ENCODE measurements around the gene WDR81. TPM values are rescaled to one million over a fixed set of nuclear protein-coding genes. Genes with fewer than 3 reads are reported as not detected.
A peak's percentile ranks its signal among the peaks of the same experiment; 100 is the strongest.
"Not testable (repeated sequence)": the region's sequence is repeated elsewhere in the genome, so short reads cannot be mapped to it uniquely, and the experiment has no call there.

The WDR81 gene
- total and polyA plus RNA-seq, 2 experiments from 2014 or later, result 3.5 to 14.5 TPM

DNA sequence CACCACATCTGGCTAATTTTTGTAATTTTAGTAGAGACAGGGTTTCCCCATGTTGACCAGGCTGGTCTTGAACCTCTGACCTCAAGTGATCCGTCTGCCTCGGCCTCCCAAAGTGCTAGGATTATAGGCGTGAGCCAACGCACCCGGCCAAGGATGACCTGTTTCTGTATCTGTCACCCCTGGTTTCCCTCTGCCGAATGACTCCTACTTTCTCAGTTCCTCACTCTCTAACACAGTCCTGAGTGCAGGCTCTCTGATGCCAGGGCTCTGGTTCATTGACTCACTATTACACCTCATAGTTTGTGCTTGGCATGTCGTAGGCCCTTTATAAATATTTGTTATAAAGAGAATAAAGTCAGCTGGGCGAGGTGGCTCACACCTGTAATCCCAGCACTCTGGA is 29.1 kb upstream of the WDR81 start:
- H3K79me2 ChIP-seq (replicated peaks; ENCODE audit: insufficient read depth), result no peaks in the 10 kb centered on the region
- no peaks in the 10 kb centered on the region for H3K4me1 ChIP-seq (ENCODE audit: insufficient read depth)
- TF ChIP-seq NANOG (IDR thresholded peaks at IDR 0.05; ENCODE audit: borderline replicate concordance) (no peak), STAT1 (IDR thresholded peaks at IDR 0.05; ENCODE audit: unreplicated experiment) (no peak), ZNF462 (CRISPR knock-in tag; IDR thresholded peaks at IDR 0.05) (no peak)
- H2AFZ ChIP-seq, result no peak overlapping the region
- no peaks in the 10 kb centered on the region; the same call in 2 of the 3 replicates for H3K4me1 Mint-ChIP-seq
- H3K4me2 ChIP-seq, result no peak overlapping the region
- peaks cover 25% of the 10 kb centered on the region for H3K9me3 Mint-ChIP-seq
- no peaks in the 10 kb centered on the region for H3F3A ChIP-seq (replicated peaks; ENCODE audit: low read depth)
- DNase-seq (ENCODE audit: low spot score) (no peak), ATAC-seq (no peak)
- no peak overlapping the region for H3K4me3 ChIP-seq
- no peaks in the 10 kb centered on the region for H3K27me3 ChIP-seq (ENCODE audit: insufficient read depth)
- peaks cover 12% of the 10 kb centered on the region for H3K36me3 Mint-ChIP-seq (ENCODE audit: low read depth)
- H3K27me3 Mint-ChIP-seq (ENCODE audit: insufficient read depth, low read depth, poor library complexity), result peaks cover 13% of the 10 kb centered on the region
- no peaks in the 10 kb centered on the region for H3K36me3 ChIP-seq (ENCODE audit: insufficient read depth)
- H3K27ac Mint-ChIP-seq, result no peak overlapping the region
- H3K27ac ChIP-seq (ENCODE audit: low read depth), result no peak overlapping the region
- H3K9me2 ChIP-seq (ENCODE audit: insufficient read depth), result no peaks in the 10 kb centered on the region; the same call in 1 of the 2 replicates
- no peak overlapping the region for H3K4me3 Mint-ChIP-seq
- no peaks in the 10 kb centered on the region for H4K20me1 ChIP-seq (replicated peaks; ENCODE audit: insufficient read depth)

GRCh38 chr17:1697681-1698080 is 26.8 kb upstream of the WDR81 start:
- DNase-seq (ENCODE audit: low spot score) (no peak), ATAC-seq (no peak)
- H3K36me3 ChIP-seq (ENCODE audit: insufficient read depth), result no peaks in the 10 kb centered on the region
- no peaks in the 10 kb centered on the region for H3K4me1 Mint-ChIP-seq
- H3K9me2 ChIP-seq (ENCODE audit: insufficient read depth), result no peaks in the 10 kb centered on the region; the same call in 1 of the 2 replicates
- no peaks in the 10 kb centered on the region for H3K27me3 ChIP-seq (ENCODE audit: insufficient read depth)
- H3K4me3 ChIP-seq, result no peak overlapping the region
- no peak overlapping the region for H3K4me3 Mint-ChIP-seq
- H3K27me3 Mint-ChIP-seq (ENCODE audit: insufficient read depth, low read depth, poor library complexity), result peaks cover 10% of the 10 kb centered on the region
- peaks cover 1% of the 10 kb centered on the region; the same call in 1 of the 3 replicates for H3K36me3 Mint-ChIP-seq (ENCODE audit: low read depth)
- TF ChIP-seq, protein P1, sequence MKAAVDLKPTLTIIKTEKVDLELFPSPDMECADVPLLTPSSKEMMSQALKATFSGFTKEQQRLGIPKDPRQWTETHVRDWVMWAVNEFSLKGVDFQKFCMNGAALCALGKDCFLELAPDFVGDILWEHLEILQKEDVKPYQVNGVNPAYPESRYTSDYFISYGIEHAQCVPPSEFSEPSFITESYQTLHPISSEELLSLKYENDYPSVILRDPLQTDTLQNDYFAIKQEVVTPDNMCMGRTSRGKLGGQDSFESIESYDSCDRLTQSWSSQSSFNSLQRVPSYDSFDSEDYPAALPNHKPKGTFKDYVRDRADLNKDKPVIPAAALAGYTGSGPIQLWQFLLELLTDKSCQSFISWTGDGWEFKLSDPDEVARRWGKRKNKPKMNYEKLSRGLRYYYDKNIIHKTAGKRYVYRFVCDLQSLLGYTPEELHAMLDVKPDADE (IDR thresholded peaks at IDR 0.05), result no peak
- no peak for TF ChIP-seq POLR2AphosphoS5 (IDR thresholded peaks at IDR 0.05; ENCODE audit: low read depth)
- TF ChIP-seq, protein P2, sequence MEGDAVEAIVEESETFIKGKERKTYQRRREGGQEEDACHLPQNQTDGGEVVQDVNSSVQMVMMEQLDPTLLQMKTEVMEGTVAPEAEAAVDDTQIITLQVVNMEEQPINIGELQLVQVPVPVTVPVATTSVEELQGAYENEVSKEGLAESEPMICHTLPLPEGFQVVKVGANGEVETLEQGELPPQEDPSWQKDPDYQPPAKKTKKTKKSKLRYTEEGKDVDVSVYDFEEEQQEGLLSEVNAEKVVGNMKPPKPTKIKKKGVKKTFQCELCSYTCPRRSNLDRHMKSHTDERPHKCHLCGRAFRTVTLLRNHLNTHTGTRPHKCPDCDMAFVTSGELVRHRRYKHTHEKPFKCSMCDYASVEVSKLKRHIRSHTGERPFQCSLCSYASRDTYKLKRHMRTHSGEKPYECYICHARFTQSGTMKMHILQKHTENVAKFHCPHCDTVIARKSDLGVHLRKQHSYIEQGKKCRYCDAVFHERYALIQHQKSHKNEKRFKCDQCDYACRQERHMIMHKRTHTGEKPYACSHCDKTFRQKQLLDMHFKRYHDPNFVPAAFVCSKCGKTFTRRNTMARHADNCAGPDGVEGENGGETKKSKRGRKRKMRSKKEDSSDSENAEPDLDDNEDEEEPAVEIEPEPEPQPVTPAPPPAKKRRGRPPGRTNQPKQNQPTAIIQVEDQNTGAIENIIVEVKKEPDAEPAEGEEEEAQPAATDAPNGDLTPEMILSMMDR (conservative IDR thresholded peaks at IDR 0.05; ENCODE audit: low read depth in 2 of 2), result no peak
- TF ChIP-seq EZH2 (IDR thresholded peaks at IDR 0.05; ENCODE audit: low read depth, unreplicated experiment), result no peak
- TF ChIP-seq ZNF331 (CRISPR knock-in tag; IDR thresholded peaks at IDR 0.05; ENCODE audit: low read depth), result no peak
- no peaks in the 10 kb centered on the region for H4K20me1 ChIP-seq (replicated peaks; ENCODE audit: insufficient read depth)
- no peaks in the 10 kb centered on the region for H3K79me2 ChIP-seq (replicated peaks; ENCODE audit: insufficient read depth)
- H3K4me2 ChIP-seq, result no peak overlapping the region
- H3K27ac ChIP-seq (ENCODE audit: low read depth), result no peak overlapping the region
- H3K4me1 ChIP-seq (ENCODE audit: insufficient read depth), result no peaks in the 10 kb centered on the region
- peak overlapping the region; percentile 69; the same call in 1 of the 2 replicates for H2AFZ ChIP-seq
- H3K27ac Mint-ChIP-seq, result no peak overlapping the region
- peaks cover 9% of the 10 kb centered on the region for H3K9me3 Mint-ChIP-seq
- H3F3A ChIP-seq (replicated peaks; ENCODE audit: low read depth), result no peaks in the 10 kb centered on the region

DNA sequence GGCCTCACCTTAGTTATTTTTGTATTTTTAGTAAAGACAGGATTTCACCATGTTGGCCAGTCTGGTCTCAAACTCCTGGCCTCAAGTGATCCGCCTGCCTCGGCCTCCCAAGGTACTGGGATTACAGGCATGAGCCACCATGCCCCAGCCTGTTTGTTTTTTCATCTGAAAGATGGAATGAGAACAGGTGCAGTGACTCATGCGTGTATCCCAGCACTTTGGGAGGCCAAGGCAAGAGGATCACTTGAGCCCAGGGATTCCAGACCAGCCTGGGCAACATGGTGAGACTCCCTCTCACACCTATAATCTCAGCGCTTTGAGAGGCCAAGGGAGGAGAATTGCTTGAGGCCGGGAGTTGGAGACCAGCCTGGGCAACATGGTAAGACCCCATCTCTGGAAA is 24.6 kb upstream of the WDR81 start:
- H3F3A ChIP-seq (replicated peaks; ENCODE audit: low read depth); H3K9me2 ChIP-seq (ENCODE audit: insufficient read depth); H2AFZ ChIP-seq; H3K4me3 ChIP-seq; H3K27me3 ChIP-seq (ENCODE audit: insufficient read depth); H3K79me2 ChIP-seq (replicated peaks; ENCODE audit: insufficient read depth); H3K4me1 ChIP-seq (ENCODE audit: insufficient read depth); H3K4me1 Mint-ChIP-seq; H3K27ac Mint-ChIP-seq; H3K36me3 ChIP-seq (ENCODE audit: insufficient read depth); H3K4me2 ChIP-seq; H3K4me3 Mint-ChIP-seq; ATAC-seq; H3K9me3 Mint-ChIP-seq; H3K27ac ChIP-seq (ENCODE audit: low read depth); H3K36me3 Mint-ChIP-seq (ENCODE audit: low read depth); DNase-seq (ENCODE audit: low spot score); H3K27me3 Mint-ChIP-seq (ENCODE audit: insufficient read depth, low read depth, poor library complexity); H4K20me1 ChIP-seq (replicated peaks; ENCODE audit: insufficient read depth): not testable (repeated sequence)
